CD4-positive, alpha-beta T cell treated with Interleukin-2 at 100 ng/mL for 4 hours (primary cell): ENCODE data around the gene CER1.

Experiments
- DNase-seq: peaks from one replicate; pipeline ENCODE4 v3.0.0-alpha.2; 2020; ENCODE audit warnings: low spot score

CER1 gene, protein sequence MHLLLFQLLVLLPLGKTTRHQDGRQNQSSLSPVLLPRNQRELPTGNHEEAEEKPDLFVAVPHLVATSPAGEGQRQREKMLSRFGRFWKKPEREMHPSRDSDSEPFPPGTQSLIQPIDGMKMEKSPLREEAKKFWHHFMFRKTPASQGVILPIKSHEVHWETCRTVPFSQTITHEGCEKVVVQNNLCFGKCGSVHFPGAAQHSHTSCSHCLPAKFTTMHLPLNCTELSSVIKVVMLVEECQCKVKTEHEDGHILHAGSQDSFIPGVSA

DNA sequence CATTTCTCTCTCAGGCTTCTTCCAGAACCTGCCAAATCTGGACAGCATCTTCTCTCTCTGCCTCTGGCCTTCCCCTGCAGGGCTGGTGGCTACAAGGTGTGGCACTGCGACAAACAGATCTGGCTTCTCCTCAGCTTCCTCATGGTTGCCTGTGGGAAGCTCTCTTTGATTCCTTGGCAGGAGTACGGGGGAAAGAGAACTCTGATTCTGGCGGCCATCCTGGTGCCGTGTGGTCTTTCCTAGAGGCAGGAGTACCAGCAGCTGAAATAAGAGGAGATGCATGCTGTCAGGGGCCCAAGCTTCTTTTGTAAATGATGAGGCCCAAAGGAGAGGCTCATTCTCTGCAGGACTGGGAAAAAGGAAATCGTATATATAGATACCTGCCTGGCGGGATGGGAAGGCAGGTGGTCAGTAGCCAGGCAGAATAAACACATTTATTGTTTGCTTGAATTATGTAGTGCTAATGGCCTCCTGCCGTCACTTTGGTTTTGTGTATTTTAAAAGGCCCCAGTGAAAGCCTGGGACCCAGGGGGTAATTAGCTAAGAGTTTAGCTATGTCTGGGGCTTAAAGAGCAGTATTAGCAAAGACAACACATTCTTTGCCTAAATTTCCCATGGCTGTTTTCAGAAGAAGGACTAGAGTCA lies at the start of gene CER1:
CER1 (minus strand) TSS at position 343 of the 645 bp plus-strand sequence; CDS start at position 282, 61 bp downstream.
- DNase-seq: no peak

GRCh38 chr9:14770592-14770991 lies 48.1 kb upstream of the CER1 start:
- DNase-seq: no peak

GRCh38 chr9:14769230-14769571 lies 46.7 kb upstream of the CER1 start:
- DNase-seq: no peak

DNA sequence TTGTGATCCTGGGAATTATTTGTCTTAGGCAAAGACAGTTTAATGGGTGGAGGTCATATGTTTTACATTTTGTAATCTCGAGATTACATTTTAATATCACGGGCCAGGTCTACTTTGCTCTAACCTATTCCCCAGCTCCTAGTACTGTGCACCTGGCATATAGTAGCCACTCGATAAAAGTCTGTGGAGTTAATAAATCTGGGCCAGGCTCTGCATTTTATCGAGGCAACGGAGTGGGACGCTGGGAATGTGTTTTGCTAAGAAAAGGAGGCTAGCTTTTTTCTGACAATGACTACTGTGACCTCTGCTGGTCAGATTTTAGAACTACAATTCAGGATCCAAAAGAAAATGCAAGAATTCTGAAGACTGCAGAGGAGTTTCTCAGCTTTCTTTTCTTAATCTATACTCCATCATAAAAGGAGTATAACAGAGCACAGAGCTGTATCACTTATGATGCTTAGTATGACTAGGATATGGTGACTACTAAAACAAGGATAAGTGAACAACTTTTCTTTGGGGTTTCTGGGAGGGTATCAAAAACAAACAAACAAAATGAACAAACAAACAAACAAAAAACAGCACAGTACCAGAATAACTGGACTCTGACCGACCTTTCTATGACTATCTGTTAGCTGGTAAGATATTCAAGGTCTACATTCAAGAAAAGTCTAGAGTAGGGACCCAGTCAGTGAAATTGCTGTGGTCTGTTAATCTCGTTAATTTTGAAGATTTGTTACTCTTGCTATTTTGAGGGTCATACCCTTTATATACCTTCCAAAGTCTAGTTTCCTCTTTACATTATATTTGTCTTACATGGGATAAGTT lies 46.1 kb upstream of the CER1 start:
- DNase-seq: peak; percentile 39

DNA sequence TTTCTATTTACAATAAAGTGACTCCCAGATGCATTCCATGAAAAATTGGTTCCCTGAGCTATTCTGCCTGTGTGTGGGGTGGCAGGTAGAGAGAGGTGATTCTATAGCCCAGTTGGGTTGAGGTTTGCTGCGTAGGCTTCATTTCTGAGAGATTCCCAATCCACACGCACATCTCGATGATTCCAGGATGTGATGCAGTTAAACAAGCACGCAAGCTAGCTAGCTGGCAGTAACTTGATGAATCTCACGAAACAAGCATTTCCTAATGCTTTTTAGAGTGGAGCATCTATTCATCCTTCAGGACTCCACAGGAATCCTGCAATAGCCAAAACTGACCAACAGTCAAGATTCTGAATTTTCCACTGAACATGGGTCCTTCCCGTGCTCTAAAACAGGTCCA lies 43.8 kb upstream of the CER1 start:
- DNase-seq: no peak

GRCh38 chr9:14761584-14761983 lies 39.1 kb upstream of the CER1 start:
- no peak for DNase-seq

DNA sequence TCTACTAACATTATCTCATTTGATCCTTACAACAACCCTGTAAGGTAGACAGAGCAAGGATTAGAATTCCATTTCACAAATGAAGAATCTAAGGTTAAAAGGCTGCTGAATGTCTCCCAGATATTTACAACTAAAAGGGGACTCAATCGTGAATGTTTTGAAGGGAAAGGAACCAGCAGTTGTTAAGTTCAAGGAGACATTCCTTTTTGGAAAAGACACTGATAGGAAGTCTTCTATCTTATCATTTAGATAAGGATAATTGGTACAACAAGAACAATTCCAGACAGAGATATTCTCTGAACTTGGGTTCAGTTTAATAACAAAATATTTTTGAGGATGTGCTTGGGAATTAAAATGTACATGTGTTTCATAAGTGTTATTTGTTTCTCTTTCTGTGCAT lies 37.5 kb upstream of the CER1 start:
- DNase-seq: no peak

DNA sequence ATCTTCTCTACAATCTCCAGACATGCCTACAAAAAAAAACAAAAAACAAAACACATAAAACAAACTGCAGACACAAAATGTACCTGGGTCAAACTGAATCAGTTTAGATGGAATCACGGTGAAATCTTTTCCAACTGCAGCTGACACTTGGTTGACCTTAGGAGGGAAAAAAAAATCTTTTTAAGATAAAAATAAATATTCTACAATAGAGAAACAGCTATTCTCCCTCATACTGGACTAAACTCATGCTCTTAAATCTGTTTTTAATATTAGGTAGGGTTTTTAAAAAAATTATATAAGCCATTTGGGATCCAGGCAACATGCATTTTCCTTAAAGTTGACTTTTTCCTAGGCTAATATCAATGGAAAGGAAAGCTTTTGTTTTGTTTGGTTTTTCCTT lies 33.8 kb upstream of the CER1 start:
- no peak for DNase-seq

- no peak for DNase-seq
Measured at GRCh38 chr9:14752871-14753270, 30.3 kb upstream of the CER1 start.

GRCh38 chr9:14752271-14752670 lies 29.7 kb upstream of the CER1 start:
- DNase-seq: no peak

DNA sequence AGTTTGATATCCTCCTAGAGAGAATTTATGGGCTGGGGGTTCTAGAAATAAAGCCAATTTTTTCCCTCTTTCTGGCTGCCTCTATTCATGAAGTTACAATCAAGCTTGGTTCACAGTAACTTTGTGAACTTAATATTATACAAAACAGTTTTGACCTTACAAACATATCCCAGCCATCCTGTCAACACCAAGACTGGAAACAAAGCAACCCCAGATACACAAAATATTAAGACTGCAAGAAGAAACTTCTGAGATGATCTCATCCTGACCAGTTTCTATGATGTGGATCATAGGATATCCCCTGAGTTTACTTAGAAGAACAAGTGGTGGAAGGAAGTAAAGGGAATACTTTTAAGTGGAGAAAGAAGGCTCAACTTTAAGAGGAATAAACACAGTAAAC lies 28.3 kb upstream of the CER1 start:
- no peak for DNase-seq

GRCh38 chr9:14749741-14750211 lies 27.2 kb upstream of the CER1 start:
- DNase-seq: no peak

DNA sequence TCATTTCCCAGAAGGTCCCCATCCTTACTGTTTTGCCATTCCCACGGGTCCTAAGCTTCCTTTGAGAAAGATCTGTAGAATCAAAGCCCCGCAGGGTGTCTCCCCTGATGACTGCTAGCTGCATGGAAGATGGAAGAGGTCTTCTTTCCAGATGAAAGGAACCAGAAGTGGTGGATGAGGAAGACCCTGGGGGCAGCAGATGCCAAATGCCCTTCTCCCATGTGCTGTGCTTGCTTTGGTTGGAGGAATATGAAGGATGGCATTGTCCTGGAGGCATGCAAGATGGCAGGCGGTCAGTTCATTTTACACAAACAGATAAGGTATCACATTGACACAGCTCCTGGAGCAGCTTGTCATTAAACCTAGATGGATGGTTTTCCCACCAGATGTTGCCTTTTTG lies 25.8 kb upstream of the CER1 start:
- no peak for DNase-seq

GRCh38 chr9:14747111-14747510 lies 24.6 kb upstream of the CER1 start:
- no peak for DNase-seq

DNA sequence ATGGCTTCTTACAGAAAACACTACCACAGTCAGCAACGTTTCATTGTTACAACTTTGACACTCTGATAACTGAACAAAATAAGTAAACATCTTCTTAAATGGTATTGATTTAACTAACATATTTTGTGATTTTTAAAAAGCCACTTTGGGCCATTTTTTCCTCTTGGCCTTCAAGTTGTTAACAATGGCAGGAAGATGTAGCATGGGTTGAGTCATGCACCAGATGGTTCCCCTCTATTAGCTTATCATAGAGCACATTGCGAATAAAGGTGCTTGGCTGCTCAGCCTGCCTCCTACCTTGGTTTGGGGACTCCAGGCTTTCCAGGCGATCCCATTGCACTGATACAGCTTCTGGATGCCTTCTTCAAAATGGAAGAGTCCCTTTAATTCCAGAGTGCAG lies 24.1 kb upstream of the CER1 start:
- no peak for DNase-seq

- no peak for DNase-seq
Measured at GRCh38 chr9:14744768-14745167, 22.2 kb upstream of the CER1 start.

DNA sequence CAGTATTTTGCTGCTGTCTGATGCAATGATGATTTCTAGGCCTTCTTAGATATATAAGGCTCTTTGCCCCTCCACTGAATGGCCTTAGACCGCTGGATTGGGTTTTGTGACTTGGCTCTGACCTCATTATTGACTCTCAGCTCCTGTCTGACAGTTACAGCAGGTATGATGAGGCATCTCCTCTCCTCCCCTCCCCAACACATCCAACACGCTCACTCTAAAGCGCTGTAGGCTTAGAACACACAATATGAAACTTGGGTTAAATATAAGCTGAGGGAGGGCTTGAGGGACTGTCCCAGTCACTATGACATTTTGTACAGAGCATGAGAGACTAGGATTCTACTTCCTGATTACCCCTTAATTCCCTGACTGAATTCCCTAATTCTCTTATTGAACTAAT lies 18.8 kb upstream of the CER1 start:
- no peak for DNase-seq

DNA sequence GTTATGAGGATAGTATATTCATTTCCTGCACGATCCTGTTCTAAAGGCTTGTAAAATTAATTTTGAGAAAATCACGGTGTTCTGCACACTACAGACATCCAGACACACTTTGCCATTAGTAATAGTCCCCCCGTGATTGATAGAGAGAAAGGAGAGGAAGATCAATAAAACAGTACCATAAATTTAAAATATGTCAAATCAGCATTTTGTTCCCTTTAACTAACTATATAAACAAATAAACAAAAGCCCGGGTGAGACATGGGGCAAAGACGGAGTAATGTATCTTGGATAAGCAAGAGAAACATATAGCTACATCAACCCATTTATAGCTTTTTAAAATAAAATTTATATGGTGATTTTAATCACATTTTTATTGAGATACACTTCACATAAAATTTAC lies 10.6 kb upstream of the CER1 start:
- DNase-seq: no peak

DNA sequence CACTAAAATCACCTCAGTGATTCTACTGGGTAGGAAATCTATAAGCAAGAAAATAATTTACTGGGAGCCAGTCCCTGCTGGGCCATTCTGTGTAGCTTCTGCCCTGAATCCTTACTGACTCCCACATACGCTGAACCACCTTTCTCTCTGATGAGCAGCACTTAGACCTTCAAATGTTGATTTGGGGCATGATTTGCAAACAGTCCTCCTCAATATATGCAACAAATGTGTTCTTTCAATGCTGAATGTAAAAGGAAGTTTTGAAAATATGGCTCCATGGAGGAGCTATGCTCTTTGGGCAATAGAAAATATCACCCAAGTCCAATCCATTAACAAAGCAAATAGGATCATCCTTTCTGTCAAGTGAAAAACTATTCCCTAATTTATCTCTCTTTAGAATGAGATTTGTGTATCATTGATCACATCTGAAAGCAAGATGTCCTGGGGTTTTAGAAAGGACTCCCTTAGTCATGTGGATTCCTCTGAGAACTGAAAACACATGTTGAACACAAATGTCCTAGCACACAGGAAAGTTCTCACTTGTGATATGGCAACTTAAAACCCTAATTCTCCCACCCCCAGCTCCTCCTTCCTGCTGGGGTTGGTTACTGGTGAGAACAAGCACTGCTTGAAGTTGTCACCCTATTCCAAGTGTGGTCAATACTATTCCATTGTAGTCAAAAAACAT lies 8.9 kb upstream of the CER1 start:
- DNase-seq: no peak

DNA sequence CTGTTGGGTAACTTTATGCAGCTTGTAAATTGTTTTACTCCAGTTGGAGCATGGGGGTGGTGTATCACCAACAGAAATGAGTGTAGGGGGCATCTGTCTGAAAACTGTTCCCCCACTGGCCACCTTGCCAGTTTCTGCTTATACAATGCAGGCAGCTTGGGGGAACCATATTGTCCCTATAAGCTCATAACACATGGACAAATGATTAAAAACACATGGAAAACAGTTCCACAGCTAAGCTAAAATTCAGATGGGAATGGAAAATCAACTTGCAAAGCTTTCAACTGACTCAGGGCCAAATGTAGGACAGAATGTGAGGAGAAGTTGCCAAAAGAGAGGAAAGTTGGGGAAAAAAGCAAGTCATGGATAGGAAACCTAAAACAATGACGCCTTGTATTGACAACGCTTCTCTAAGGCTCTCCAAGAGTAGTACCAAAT lies 7.9 kb upstream of the CER1 start:
- no peak for DNase-seq

DNA sequence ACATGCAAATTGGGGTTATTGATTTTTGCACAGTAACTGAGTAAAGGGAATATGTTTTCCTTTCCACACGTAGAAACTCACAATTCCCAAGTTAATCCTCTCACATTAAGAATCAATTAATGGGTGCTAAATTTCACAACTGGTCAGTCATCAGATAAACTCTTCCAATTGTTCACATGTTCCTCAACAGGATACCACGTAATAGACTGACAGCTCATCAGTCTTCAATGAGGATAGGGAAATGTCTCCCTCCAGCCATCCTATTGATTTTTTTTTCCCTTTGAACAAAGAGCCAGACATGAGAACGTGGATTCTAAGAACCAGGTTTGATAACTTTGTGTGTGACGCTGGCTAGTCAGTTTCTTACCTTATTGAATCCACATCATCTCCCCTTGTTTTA lies 768 bp upstream of the CER1 start:
- no peak for DNase-seq

DNA sequence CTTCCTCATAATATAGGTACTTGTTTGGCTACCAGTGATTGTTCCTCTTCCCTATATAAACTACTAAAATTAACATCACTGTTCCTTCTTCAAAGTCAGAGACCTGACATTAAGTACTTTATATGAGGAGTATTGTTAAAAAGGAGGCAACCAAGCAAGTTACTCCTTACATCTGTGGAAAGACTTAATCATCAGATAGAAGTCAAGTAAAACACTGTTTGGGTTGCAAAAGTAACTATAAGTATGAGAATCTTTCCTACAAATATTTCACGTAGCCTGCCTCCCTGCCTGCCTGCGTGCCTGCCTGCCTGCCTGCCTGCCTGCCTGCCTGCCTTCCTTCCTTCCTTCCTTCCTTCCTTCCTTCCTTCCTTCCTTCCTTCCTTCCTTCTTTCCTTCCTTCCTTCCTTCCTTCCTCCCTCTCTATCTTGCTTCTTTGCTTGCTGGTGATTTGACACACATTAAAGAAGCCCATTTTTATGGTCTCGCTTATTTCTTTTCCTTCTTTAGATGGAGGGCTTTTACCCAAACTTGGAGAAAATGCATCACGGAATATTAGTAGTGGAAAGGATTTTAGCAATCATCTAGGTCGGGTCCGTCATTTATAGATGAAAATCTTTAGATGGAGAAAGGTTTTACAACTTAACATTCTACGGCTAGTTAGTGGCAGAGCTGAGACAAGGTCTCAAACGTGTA lies 3.2 kb downstream of the CER1 start:
- DNase-seq: no peak
